Liver (tissue), 9 donors: ENCODE measurements around the gene RASAL2. TPM values are rescaled to one million over a fixed set of nuclear protein-coding genes. Genes with fewer than 3 reads are reported as not detected.

Experiments
- DNase-seq: peaks from one replicate; pipeline ENCODE4 v3.0.0-alpha.2; 2017; ENCODE audit warnings: low spot score
- H3K27ac ChIP-seq, 2 donors: one replicate each; pipeline ENCODE4 v1.7.0; 2013; ENCODE audit warnings: inconsistent platforms in 2 of 2, low read length in 2 of 2, control low read depth in 1 of 2, low read depth in 1 of 2, mild to moderate bottlenecking in 1 of 2
- H3K27me3 ChIP-seq, 4 donors: one replicate each; pipeline versions ENCODE4 v1.6.1 to v1.7.0; 2013; ENCODE audit warnings: low read length in 3 of 4, inconsistent platforms in 1 of 4, mild to moderate bottlenecking in 1 of 4, moderate library complexity in 1 of 4; ENCODE audit not compliant: control insufficient read depth in 4 of 4, insufficient read depth in 4 of 4
- H3K36me3 ChIP-seq, 4 donors: one replicate each; pipeline versions ENCODE4 v1.6.1 to v1.7.0; 2013; ENCODE audit warnings: low read length in 3 of 4, mild to moderate bottlenecking in 3 of 4, low read depth in 1 of 4, moderate library complexity in 1 of 4; ENCODE audit not compliant: control insufficient read depth in 4 of 4, insufficient read depth in 3 of 4
- H3K4me1 ChIP-seq, 4 donors: one replicate each; pipeline versions ENCODE4 v1.6.1 to v1.7.0; 2013; ENCODE audit warnings: low read length in 3 of 4, mild to moderate bottlenecking in 3 of 4, moderate library complexity in 1 of 4; ENCODE audit not compliant: control insufficient read depth in 4 of 4, insufficient read depth in 4 of 4
- H3K4me3 ChIP-seq, 3 donors: one replicate each; pipeline versions ENCODE4 v1.6.1 to v1.7.0; 2013; ENCODE audit warnings: low read length in 3 of 3, control low read depth in 1 of 3, low read depth in 1 of 3, mild to moderate bottlenecking in 1 of 3
- H3K9ac ChIP-seq, 2 donors: one replicate each; pipeline ENCODE4 v1.7.0; 2013; ENCODE audit warnings: low read length in 2 of 2, mild to moderate bottlenecking in 2 of 2, moderate library complexity in 2 of 2, control low read depth in 1 of 2, low read depth in 1 of 2
- H3K9me3 ChIP-seq, 4 donors: one replicate each; pipeline versions ENCODE4 v1.6.1 to v1.7.0; 2013; ENCODE audit warnings: low read length in 3 of 4; ENCODE audit not compliant: control insufficient read depth in 4 of 4
- FOXA1 ChIP-seq: IDR thresholded peaks from 2 replicates; pipeline ENCODE4 v1.6.1; 2016; ENCODE audit warnings: antibody characterized with exemption
- FOXA2 ChIP-seq: IDR thresholded peaks from 2 replicates; pipeline ENCODE4 v1.6.1; 2016; ENCODE audit warnings: antibody characterized with exemption
- HNF4A ChIP-seq, 2 donors: conservative IDR thresholded peaks; 2 replicates each; pipeline ENCODE4 v1.6.1; 2016; ENCODE audit warnings: antibody characterized with exemption in 2 of 2, mild to moderate bottlenecking in 2 of 2
- HNF4G ChIP-seq: IDR thresholded peaks from 2 replicates; pipeline ENCODE4 v1.6.1; 2016; ENCODE audit warnings: antibody characterized with exemption
- RAD21 ChIP-seq, 2 donors: IDR thresholded peaks; 2 replicates each; pipeline ENCODE4 v1.6.1; 2016; ENCODE audit warnings: antibody characterized with exemption in 2 of 2, mild to moderate bottlenecking in 2 of 2
- TAF1 ChIP-seq: conservative IDR thresholded peaks from 2 replicates; pipeline ENCODE4 v1.6.1; 2016; ENCODE audit warnings: antibody characterized with exemption, mild to moderate bottlenecking
- YY1 ChIP-seq: IDR thresholded peaks from 2 replicates; pipeline ENCODE4 v1.6.1; 2016; ENCODE audit warnings: antibody characterized with exemption, mild to moderate bottlenecking
- WGBS: extraction: QIAGEN DNeasy Blood & Tissue Kit; methylation state at CpG from one replicate; pipeline ENCODE4 v1.1.7; 2013; 5-methylcytosine and 5-hydroxymethylcytosine counted together
- polyA plus RNA-seq, 2 donors: library from polyadenylated mRNA; stranded (reverse) in 1 of 2; unstranded in 1 of 2; fragments of 200-250 nt in 1 of 2; fragments of >200 nt in 1 of 2; fragmentation: Nextera tagmentation in 1 of 2; extraction: Ambion mirVana in 1 of 2; gene quantifications; one replicate each; pipeline versions ENCODE4 v1.2.1 to v1.2.3, GENCODE V29; 2013 to 2015
- total RNA-seq, 2 donors: library from RNA; depleted of rRNA; stranded (reverse); fragments of >200 nt; gene quantifications; one replicate each; pipeline ENCODE4 v1.2.3, GENCODE V29; 2014
- TF ChIP-seq, protein P1 (sequence below): IDR thresholded peaks from 2 replicates; pipeline ENCODE4 v1.6.1; 2016; ENCODE audit warnings: antibody characterized with exemption
- TF ChIP-seq, protein P2 (sequence below): IDR thresholded peaks from 2 replicates; pipeline ENCODE4 v1.6.1; 2016; ENCODE audit warnings: antibody characterized with exemption
- TF ChIP-seq, protein P3 (sequence below): IDR thresholded peaks from 2 replicates; pipeline ENCODE4 v1.6.1; 2016; ENCODE audit warnings: antibody characterized with exemption
- TF ChIP-seq, protein P4 (sequence below): fragments of 150-350 bp; IDR thresholded peaks from 2 replicates; pipeline ENCODE4 v1.5.1; 2017; ENCODE audit warnings: improper control_type of control experiment, low read depth, low read length; ENCODE audit not compliant: missing input control
- TF ChIP-seq, protein P5 (sequence below): IDR thresholded peaks from 2 replicates; pipeline ENCODE4 v1.6.1; 2016; ENCODE audit warnings: antibody characterized with exemption, mild to moderate bottlenecking
- donor health status: healthy.
- donor health status: healthy.
- donor health status: healthy.
- donor health status: healthy.
- donor health status: healthy.

The RASAL2 gene
- total and polyA plus RNA-seq, 4 donors: 1.8 to 8.1 (median 4.1) TPM

DNA sequence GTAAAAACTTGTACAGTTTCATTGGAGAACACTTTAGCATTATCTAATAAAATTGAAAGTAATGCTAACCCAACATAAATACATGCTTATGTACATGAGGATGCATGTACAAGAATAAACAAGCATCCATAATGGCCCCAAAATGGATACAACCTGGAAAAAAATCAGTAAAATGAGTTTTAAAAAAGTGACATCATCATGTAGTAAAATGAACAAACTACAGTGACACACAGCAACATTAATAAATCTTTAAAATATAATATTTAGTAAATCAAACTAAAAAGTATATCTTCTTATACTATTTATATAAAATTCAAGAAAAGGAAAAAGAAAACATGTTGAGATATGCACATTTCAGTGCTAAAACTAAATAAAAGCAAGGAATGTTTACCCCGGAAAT is 262.4 kb downstream of the RASAL2 start (continued):
- no peak for TF ChIP-seq FOXA1
- TF ChIP-seq TAF1: no peak
- no peak for TF ChIP-seq HNF4A (conservative IDR thresholded peaks at IDR 0.05)
- TF ChIP-seq, protein P1, sequence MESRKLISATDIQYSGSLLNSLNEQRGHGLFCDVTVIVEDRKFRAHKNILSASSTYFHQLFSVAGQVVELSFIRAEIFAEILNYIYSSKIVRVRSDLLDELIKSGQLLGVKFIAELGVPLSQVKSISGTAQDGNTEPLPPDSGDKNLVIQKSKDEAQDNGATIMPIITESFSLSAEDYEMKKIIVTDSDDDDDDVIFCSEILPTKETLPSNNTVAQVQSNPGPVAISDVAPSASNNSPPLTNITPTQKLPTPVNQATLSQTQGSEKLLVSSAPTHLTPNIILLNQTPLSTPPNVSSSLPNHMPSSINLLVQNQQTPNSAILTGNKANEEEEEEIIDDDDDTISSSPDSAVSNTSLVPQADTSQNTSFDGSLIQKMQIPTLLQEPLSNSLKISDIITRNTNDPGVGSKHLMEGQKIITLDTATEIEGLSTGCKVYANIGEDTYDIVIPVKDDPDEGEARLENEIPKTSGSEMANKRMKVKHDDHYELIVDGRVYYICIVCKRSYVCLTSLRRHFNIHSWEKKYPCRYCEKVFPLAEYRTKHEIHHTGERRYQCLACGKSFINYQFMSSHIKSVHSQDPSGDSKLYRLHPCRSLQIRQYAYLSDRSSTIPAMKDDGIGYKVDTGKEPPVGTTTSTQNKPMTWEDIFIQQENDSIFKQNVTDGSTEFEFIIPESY: no peak
- TF ChIP-seq, protein P2, sequence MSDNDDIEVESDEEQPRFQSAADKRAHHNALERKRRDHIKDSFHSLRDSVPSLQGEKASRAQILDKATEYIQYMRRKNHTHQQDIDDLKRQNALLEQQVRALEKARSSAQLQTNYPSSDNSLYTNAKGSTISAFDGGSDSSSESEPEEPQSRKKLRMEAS: no peak
- TF ChIP-seq RAD21 (IDR thresholded peaks at IDR 0.05): no peak
- TF ChIP-seq, protein P3, sequence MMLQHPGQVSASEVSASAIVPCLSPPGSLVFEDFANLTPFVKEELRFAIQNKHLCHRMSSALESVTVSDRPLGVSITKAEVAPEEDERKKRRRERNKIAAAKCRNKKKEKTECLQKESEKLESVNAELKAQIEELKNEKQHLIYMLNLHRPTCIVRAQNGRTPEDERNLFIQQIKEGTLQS: no peak
- TF ChIP-seq, protein P4, sequence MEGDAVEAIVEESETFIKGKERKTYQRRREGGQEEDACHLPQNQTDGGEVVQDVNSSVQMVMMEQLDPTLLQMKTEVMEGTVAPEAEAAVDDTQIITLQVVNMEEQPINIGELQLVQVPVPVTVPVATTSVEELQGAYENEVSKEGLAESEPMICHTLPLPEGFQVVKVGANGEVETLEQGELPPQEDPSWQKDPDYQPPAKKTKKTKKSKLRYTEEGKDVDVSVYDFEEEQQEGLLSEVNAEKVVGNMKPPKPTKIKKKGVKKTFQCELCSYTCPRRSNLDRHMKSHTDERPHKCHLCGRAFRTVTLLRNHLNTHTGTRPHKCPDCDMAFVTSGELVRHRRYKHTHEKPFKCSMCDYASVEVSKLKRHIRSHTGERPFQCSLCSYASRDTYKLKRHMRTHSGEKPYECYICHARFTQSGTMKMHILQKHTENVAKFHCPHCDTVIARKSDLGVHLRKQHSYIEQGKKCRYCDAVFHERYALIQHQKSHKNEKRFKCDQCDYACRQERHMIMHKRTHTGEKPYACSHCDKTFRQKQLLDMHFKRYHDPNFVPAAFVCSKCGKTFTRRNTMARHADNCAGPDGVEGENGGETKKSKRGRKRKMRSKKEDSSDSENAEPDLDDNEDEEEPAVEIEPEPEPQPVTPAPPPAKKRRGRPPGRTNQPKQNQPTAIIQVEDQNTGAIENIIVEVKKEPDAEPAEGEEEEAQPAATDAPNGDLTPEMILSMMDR: no peak

DNA sequence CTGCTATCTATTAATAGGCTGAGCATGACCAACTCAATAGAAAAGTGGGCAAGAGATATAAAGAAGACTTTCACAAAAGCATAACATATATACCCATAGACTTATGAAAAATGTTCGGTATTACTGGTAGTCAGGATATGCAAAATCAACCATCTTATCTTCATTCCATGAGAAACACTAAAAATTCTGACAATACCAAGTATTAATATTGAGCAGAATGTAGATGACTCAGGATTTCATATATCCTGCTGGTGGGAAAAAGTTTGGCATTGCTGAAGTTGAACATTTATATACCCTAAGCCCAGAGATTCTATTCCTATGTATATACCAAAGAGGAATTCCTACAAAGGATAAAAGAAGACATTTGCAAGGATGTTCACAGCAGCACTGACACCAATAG is 264.6 kb downstream of the RASAL2 start:
- Histone ChIP-seq H3K9ac (no peak overlapping the region), H3K4me1 (peaks cover 0 to 1% (median 0%) of the 10 kb centered on the region in 4 donors), H3K27ac (no peak overlapping the region), H3K36me3 (no peaks in the 10 kb centered on the region), H3K4me3 (no peak overlapping the region), H3K9me3 (no peaks in the 10 kb centered on the region), H3K27me3 (no peaks in the 10 kb centered on the region)
- WGBS: 92% methylated on average over 1 of the region's 1 CpG
- no peak for DNase-seq
- TF ChIP-seq YY1 (no peak), TAF1 (no peak), HNF4G (no peak), FOXA2 (no peak)
- TF ChIP-seq, protein P5, sequence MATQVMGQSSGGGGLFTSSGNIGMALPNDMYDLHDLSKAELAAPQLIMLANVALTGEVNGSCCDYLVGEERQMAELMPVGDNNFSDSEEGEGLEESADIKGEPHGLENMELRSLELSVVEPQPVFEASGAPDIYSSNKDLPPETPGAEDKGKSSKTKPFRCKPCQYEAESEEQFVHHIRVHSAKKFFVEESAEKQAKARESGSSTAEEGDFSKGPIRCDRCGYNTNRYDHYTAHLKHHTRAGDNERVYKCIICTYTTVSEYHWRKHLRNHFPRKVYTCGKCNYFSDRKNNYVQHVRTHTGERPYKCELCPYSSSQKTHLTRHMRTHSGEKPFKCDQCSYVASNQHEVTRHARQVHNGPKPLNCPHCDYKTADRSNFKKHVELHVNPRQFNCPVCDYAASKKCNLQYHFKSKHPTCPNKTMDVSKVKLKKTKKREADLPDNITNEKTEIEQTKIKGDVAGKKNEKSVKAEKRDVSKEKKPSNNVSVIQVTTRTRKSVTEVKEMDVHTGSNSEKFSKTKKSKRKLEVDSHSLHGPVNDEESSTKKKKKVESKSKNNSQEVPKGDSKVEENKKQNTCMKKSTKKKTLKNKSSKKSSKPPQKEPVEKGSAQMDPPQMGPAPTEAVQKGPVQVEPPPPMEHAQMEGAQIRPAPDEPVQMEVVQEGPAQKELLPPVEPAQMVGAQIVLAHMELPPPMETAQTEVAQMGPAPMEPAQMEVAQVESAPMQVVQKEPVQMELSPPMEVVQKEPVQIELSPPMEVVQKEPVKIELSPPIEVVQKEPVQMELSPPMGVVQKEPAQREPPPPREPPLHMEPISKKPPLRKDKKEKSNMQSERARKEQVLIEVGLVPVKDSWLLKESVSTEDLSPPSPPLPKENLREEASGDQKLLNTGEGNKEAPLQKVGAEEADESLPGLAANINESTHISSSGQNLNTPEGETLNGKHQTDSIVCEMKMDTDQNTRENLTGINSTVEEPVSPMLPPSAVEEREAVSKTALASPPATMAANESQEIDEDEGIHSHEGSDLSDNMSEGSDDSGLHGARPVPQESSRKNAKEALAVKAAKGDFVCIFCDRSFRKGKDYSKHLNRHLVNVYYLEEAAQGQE: no peak
- TF ChIP-seq, protein P1: no peak
